B cell (primary cell): ENCODE measurements around the gene TAF13.

Source experiments
- CTCF ChIP-seq: fragments of 200-600 bp; IDR thresholded peaks from one replicate; pipeline ENCODE4 v1.8.0; 2022; ENCODE audit warnings: antibody characterized with exemption, mild to moderate bottlenecking
- EZH2 ChIP-seq: IDR thresholded peaks from 2 replicates; pipeline ENCODE4 v1.6.1; 2012; ENCODE audit warnings: borderline replicate concordance, low read depth, mild to moderate bottlenecking, moderate library complexity, low read length; ENCODE audit not compliant: insufficient read depth, poor library complexity, severe bottlenecking

GRCh38 chr1:109079240-109079622 is 3.4 kb upstream of the TAF13 start:
- TF ChIP-seq CTCF (no peak), EZH2 (no peak)
